GM11168 (cell line): ENCODE data around the gene MACO1.
"Not testable (repeated sequence)": the region's sequence is repeated elsewhere in the genome, so short reads cannot be mapped to it uniquely, and the experiment has no call there.

Source experiments
- in situ Hi-C: fragments of 300-500 bp; cut with MboI; formaldehyde crosslinking; loops from one replicate; pipeline ENCODE4 v1.12.0; 2022; ENCODE audit warnings: low sequenced_read_pairs; ENCODE audit not compliant: unreplicated experiment

The MACO1 gene

GRCh38 chr1:25447547-25447946 lies 16.9 kb downstream of the MACO1 start:
- in situ Hi-C loops = no loop called here

DNA sequence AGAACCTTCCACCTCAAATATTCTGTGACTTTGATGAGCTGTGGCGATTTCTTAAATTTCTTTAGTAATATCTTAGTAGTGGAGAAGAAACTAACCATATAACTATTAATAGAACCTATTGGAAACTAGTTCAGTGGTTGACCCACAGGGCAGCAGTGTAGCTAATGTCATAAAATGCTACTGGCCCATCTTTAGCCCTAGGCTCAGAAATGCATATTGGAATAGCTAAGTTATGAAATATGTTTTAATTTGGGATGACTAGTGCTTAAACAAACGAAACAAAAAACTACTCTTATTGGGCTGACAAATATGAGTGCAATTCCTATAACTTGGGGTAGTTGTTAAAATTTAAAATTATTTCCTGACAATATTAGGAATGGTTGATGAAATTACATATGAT lies 20.2 kb downstream of the MACO1 start:
- in situ Hi-C loops = no loop called here

DNA sequence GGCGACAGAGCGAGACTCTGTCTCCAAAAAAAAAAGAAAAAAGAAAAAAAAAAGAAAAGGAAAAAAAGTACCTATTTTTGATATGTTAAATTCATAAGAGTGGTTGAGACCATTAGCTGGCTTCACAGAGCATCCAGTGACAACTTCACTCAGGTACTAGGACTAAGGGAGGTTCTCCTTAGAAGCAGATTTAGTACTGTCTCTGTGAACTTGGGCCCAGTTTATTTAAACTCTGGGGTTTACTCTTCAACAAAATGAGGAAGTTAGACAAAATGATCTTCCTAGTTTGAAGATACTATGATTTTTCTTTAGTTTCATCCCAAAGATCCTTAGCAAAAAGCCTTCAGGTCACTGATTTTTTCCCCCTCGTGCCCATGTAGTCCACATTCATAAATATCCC lies 21.2 kb downstream of the MACO1 start:
- in situ Hi-C loops = no loop called here

DNA sequence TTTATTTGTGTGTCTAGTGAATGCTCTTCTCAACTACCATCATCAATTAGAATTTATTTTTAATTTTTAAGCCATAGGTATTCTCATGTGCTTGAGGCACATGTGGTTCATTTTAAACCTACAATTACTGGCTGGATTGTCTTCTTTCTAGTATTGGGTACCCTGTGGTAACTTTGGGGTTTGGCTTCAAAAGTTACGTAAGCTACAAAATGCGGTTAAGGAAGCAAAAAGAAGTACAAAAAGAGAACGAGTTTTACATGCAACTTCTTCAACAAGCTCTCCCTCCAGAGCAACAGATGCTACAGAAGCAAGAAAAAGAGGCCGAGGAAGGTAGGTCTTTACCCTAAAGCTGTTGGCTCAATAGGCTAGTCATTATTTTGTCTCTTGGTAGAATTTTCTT lies 25.8 kb downstream of the MACO1 start:
- in situ Hi-C loops = no loop called here

GRCh38 chr1:25458541-25459298 lies 28.0 kb downstream of the MACO1 start:
- in situ Hi-C loops = no loop called here

- in situ Hi-C loops = no loop called here
Observed at GRCh38 chr1:25460020-25460419, 29.3 kb downstream of the MACO1 start.

- in situ Hi-C loops = not testable (repeated sequence)
Observed at GRCh38 chr1:25460816-25461215, 30.1 kb downstream of the MACO1 start.

GRCh38 chr1:25461849-25462248 lies 31.2 kb downstream of the MACO1 start:
- in situ Hi-C loops = no loop called here

DNA sequence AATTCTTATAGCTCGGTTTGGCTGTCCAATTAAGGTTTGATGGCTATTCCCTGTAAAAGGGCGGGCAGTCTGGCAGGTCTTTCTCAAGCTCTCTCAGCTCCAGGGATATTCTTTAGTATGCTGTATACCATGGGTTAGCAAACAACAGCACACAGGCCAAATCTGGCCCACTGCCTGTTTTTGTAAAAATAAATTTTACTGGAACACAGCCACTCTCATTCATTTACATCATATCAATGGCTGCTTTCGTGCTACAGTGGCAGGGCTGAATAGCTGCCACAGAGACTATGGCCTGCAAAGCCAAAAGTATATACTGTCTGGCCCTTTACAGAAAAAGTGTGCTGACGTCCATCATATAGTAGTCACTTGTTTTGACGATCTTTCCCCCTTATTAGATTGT lies 32.0 kb downstream of the MACO1 start:
- in situ Hi-C loops = no loop called here

- in situ Hi-C loops = no loop called here
Observed at GRCh38 chr1:25467193-25467592, 36.5 kb downstream of the MACO1 start.

DNA sequence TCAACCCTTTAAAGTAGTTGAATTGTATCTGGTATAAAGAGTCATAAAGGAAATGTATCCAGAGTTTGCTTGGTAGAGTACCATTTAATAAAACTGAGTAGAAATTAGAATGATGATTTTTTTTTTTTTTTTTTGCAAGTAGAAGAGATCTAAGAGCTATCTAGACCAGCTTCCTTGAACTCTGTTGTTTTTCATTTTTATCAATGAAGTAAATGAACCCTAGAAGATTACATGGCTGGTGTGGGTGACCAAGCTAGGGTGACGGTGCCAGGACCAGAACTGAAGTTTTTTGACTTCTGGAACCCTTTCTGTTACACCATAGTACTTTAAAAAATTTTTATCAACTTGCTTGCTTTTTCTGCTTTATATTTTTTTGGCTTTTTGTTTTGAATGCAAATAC lies 36.9 kb downstream of the MACO1 start:
- in situ Hi-C loops = no loop called here

DNA sequence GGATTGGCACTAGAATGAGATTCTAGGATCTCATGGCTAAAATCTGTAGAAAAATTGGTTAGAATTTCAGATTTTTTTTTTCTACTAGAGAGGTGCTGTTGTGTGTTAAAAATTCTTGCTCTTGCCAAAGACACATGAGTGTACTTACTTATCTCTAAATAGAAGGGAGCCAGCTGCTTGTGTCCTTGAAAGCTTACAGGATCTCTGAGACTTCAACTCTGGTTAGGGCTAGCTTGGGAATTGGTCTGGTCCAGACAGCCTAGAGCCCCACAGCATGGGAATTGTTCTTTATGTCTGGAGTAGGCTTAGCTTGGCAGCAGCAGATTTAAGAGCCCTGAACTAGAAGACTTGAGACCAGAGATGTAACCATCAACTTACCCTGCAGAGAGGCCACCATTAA lies 37.3 kb downstream of the MACO1 start:
- in situ Hi-C loops = no loop called here

DNA sequence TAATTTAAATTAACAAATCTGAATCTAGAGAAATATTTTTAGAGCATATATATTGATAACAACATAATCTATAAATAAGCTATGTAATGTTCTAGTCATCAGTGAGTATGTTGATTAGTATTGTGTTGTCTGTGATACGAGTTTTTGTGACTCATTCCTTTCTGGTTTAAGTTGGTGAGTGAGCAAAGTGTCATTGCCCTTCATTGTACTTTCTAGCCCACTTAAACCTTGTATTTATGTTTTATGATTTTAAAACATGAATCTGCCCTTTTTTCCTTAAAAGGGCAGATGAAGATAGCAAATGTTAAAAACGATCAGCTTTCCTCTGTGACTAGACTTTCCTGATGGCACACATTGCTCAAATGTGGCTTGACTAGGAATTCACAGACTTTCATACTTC lies 38.5 kb downstream of the MACO1 start:
- in situ Hi-C loops = no loop called here

DNA sequence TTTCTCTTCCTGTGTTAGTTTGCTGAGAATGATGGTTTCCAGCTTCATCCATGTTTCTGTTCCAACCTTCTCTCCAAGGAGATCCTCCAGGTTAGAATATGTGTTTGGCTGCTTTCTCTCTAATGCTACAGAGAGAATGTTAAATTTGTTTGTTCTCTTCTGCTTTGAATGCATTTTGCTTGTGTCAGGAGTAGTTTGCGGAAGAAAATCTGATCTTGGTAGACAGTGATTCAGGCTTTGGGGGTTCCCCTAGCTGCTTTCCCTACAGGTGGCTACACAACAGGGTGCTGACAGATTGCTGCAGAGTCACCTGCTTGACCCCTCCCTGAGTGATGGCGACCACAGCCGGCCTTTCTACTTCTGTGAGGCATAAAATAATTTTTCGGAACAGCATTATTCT lies 41.8 kb downstream of the MACO1 start:
- in situ Hi-C loops = no loop called here

GRCh38 chr1:25473653-25474225 lies 43.0 kb downstream of the MACO1 start:
- in situ Hi-C loops = no loop called here

DNA sequence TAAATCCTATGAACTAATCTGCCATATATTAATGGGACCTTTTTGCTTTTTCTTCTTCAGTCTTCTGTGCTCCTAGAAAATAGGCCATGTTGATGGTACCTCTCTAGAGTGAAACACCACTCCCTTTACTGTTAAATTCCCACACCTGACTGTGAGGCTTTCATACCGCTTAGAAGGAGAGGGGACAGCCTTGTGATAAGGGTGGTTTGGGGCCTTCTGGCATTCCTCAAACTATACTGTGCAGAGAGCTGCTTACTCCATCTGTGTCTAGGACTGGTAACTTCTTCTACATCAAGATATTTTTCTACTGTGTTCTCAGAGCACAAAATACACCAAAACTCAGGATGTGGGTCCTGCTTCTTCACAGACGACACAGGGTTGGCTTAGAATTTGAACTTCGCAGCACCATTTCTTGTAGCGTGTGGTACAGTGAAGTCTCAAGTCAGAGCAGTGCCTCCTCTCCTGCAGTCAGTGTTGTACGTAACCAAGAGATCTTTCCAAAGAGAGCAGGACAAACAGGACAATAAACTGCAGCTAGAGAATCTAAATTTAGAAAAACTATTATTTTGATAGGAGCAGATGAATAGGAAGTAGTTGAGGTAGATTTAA lies 43.8 kb downstream of the MACO1 start:
- in situ Hi-C loops = no loop called here

GRCh38 chr1:25476186-25477097 lies 45.7 kb downstream of the MACO1 start:
- in situ Hi-C loops = no loop called here

GRCh38 chr1:25477448-25478034 lies 46.8 kb downstream of the MACO1 start:
- in situ Hi-C loops = no loop called here

- in situ Hi-C loops = no loop called here
Observed at GRCh38 chr1:25478633-25479032, 47.9 kb downstream of the MACO1 start.

- in situ Hi-C loops = no loop called here
Observed at GRCh38 chr1:25481625-25482024, 50.9 kb downstream of the MACO1 start.
